Stomach (tissue), 9 donors: Measurements from ENCODE around the gene RFX2. TPM values are rescaled to one million over a fixed set of nuclear protein-coding genes. Genes with fewer than 3 reads are reported as not detected.

Experiments
- DNase-seq, 2 donors: peaks; one replicate each; pipeline versions ENCODE4 v3.0.0 to v3.0.0-alpha.2; 2013 to 2019
- H3K27ac ChIP-seq, 5 donors: fragments of 200-600 bp in 4 of 5; sonication (generic) in 4 of 5; one replicate each; pipeline ENCODE4 v1.5.1; 2013 to 2019; ENCODE audit warnings: mild to moderate bottlenecking in 1 of 5, moderate library complexity in 1 of 5
- H3K27me3 ChIP-seq, 3 donors: fragments of 200-600 bp; sonication (generic); one replicate each; pipeline ENCODE4 v1.5.1; 2017 to 2019; ENCODE audit warnings: mixed run types in 1 of 3
- H3K36me3 ChIP-seq, 4 donors: fragments of 200-600 bp; sonication (generic); 1 replicate in 3 of 4; 2 replicates in 1 of 4; pipeline ENCODE4 v1.5.1; 2016 to 2019
- H3K4me1 ChIP-seq, 4 donors: fragments of 200-600 bp; sonication (generic); one replicate each; pipeline ENCODE4 v1.5.1; 2016 to 2019
- H3K4me3 ChIP-seq, 4 donors: fragments of 200-600 bp; sonication (generic) in 3 of 4; one replicate each; pipeline ENCODE4 v1.5.1; 2016 to 2019; ENCODE audit warnings: mild to moderate bottlenecking in 1 of 4
- H3K9me3 ChIP-seq, 4 donors: fragments of 200-600 bp; sonication (generic); one replicate each; pipeline ENCODE4 v1.5.1; 2016 to 2019
- EP300 ChIP-seq: sonication (generic); formaldehyde crosslinking; IDR thresholded peaks from one replicate; pipeline ENCODE4 v1.6.1; 2017; ENCODE audit warnings: antibody characterized with exemption
- POLR2A ChIP-seq, 4 donors: fragments of 450-650 bp; IDR thresholded peaks; one replicate each; pipeline ENCODE4 v1.6.1; 2016; ENCODE audit warnings: antibody characterized with exemption in 4 of 4, control low read depth in 2 of 4, mild to moderate bottlenecking in 1 of 4, moderate library complexity in 1 of 4
- POLR2AphosphoS5 ChIP-seq, 3 donors: sonication (generic); formaldehyde crosslinking; IDR thresholded peaks; one replicate each; pipeline ENCODE4 v1.6.1; 2016; ENCODE audit warnings: antibody characterized with exemption in 3 of 3
- WGBS, 5 donors: extraction: QIAGEN DNeasy Blood & Tissue Kit in 3 of 5; methylation state at CpG; one replicate each; pipeline versions ENCODE4 v1.1.5 to v1.1.7; 2013 to 2018; 5-methylcytosine and 5-hydroxymethylcytosine counted together
- intact Hi-C: fragments of 100-400 bp; cut with DNase I; formaldehyde crosslinking; loops from one replicate; pipeline ENCODE4 v1.15.1; 2023; ENCODE audit warnings: low total_unique reads
- polyA plus RNA-seq, 3 donors: library from polyadenylated mRNA; stranded (reverse); fragments of 200-250 nt; gene quantifications; one replicate each; pipeline ENCODE4 v1.2.3, GENCODE V29; 2013
- total RNA-seq, 5 donors: library from RNA; depleted of rRNA; stranded (reverse); fragments of >200 nt; gene quantifications; one replicate each; pipeline versions ENCODE4 v1.1.0 to v1.2.3, GENCODE V29; 2014 to 2016
- TF ChIP-seq, protein P1 (sequence below), 7 experiments: fragments of 450-650 bp in 4 of 7; fragments of 200-600 bp in 3 of 7; sonication (generic) in 3 of 7; IDR thresholded peaks; one replicate each; pipeline ENCODE4 v1.5.1; 2016 to 2019; ENCODE audit warnings: antibody characterized with exemption in 7 of 7, control low read depth in 2 of 7, mild to moderate bottlenecking in 1 of 7
- donor health status: healthy with polysubstance abuse.
- donor health status: Bipolar disorder and iron deficiency.
- donor health status: healthy.

The RFX2 gene
- total and polyA plus RNA-seq, 8 donors, result 1.2 to 123 (median 8.0) TPM

DNA sequence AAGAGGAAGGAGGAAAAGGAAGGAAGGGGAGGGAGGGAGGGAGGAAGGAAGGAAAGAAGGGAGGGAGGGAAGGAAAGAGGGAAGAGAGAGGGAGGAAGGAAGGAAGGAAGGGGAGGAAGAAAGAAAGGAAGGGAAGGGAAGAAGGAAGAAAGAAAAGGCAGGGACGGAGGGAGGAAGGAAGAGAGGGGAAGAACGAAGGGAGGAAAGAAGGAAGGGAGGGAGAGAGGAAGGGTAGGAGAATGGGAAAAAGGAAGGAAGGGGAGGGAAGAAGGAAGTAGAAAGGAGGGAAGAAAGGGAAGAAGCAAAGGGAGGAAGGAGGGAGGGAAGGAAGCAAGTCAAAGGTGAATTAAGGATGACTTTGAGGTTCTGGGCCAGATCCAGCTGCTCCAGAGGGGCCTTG, 28.2 kb upstream of the RFX2 start:
- H3K9me3 ChIP-seq, result no peaks in the 10 kb centered on the region
- 67 to 79% (median 71%) methylated on average over 1 to 2 of the region's 2 CpGs for WGBS, 5 donors
- no peak for DNase-seq
- no peaks in the 10 kb centered on the region for H3K4me1 ChIP-seq
- H3K27ac ChIP-seq, result no peak overlapping the region
- H3K4me3 ChIP-seq, result no peak overlapping the region
- H3K36me3 ChIP-seq, result no peaks in the 10 kb centered on the region
- TF ChIP-seq POLR2A (IDR thresholded peaks at IDR 0.05) (no peak), EP300 (no peak), POLR2AphosphoS5 (IDR thresholded peaks at IDR 0.05) (no peak)
- TF ChIP-seq, protein P1, sequence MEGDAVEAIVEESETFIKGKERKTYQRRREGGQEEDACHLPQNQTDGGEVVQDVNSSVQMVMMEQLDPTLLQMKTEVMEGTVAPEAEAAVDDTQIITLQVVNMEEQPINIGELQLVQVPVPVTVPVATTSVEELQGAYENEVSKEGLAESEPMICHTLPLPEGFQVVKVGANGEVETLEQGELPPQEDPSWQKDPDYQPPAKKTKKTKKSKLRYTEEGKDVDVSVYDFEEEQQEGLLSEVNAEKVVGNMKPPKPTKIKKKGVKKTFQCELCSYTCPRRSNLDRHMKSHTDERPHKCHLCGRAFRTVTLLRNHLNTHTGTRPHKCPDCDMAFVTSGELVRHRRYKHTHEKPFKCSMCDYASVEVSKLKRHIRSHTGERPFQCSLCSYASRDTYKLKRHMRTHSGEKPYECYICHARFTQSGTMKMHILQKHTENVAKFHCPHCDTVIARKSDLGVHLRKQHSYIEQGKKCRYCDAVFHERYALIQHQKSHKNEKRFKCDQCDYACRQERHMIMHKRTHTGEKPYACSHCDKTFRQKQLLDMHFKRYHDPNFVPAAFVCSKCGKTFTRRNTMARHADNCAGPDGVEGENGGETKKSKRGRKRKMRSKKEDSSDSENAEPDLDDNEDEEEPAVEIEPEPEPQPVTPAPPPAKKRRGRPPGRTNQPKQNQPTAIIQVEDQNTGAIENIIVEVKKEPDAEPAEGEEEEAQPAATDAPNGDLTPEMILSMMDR (IDR thresholded peaks at IDR 0.05), result no peak
- peaks cover 0 to 8% (median 0%) of the 10 kb centered on the region in 3 donors for H3K27me3 ChIP-seq
- intact Hi-C loops, result no loop called here

DNA sequence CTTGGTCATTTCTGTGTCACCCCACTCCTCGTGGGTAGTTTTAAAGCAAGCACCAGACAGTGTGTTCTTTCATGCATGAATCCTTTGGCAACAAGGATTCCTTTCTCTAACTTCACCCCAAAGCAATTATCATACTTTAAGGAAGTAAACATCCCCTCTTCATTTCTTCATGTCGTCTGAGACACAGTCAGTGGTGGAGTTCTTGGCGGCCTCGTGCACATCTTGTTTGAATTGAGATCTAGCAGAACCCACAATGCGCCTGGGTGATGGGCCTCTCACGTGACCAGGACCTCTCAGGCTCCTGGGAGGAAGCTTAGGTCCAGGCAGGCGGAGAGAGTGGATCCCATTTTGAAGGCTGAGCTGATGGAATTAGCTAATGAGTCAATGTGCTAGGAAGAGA, 27.8 kb upstream of the RFX2 start:
- peaks cover 0 to 8% (median 0%) of the 10 kb centered on the region in 3 donors for H3K27me3 ChIP-seq
- no peaks in the 10 kb centered on the region for H3K9me3 ChIP-seq
- H3K4me1 ChIP-seq, result no peaks in the 10 kb centered on the region
- H3K27ac ChIP-seq, result no peak overlapping the region
- DNase-seq, result no peak
- WGBS, 5 donors, result 45 to 54% (median 48%) methylated on average over 7 of the region's 7 CpGs
- intact Hi-C loops, result no loop called here
- H3K4me3 ChIP-seq, result no peak overlapping the region
- TF ChIP-seq, protein P1 (IDR thresholded peaks at IDR 0.05), result no peak
- TF ChIP-seq POLR2AphosphoS5 (IDR thresholded peaks at IDR 0.05) (no peak), EP300 (no peak), POLR2A (IDR thresholded peaks at IDR 0.05) (no peak)
- no peaks in the 10 kb centered on the region for H3K36me3 ChIP-seq

DNA sequence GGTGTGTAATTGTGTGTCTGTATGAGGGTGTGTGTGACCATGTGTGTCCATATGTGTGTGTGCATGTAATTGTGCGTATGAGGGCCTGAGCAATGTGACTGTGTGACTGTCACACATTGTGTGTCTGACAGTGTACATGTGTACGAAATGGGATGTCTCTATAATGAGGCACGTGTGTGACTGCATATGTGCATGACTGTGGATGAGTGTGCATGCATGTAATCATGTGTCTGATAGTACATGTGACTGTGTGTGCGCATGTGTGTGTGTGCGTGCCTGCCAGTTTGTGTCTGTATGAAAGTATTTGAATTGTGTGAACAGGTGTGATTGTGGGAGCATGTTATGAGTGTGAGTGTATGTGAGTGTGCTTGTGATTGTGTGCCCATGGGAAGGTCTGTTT, 22.9 kb upstream of the RFX2 start:
- no peaks in the 10 kb centered on the region for H3K36me3 ChIP-seq
- no peak overlapping the region for H3K4me3 ChIP-seq
- no peak for DNase-seq
- H3K9me3 ChIP-seq, result peaks cover 0 to under 1% (median 0%) of the 10 kb centered on the region in 4 donors
- H3K27ac ChIP-seq, result no peak overlapping the region
- TF ChIP-seq POLR2AphosphoS5 (IDR thresholded peaks at IDR 0.05), result no peak
- no peak for TF ChIP-seq POLR2A (IDR thresholded peaks at IDR 0.05)
- no peak for TF ChIP-seq EP300
- TF ChIP-seq, protein P1 (IDR thresholded peaks at IDR 0.05), result no peak
- peaks cover 0 to 8% (median 0%) of the 10 kb centered on the region in 3 donors for H3K27me3 ChIP-seq
- intact Hi-C loops, result no loop called here
- no peaks in the 10 kb centered on the region for H3K4me1 ChIP-seq
- 92 to 94% (median 93%) methylated on average over 5 of the region's 5 CpGs for WGBS, 5 donors

DNA sequence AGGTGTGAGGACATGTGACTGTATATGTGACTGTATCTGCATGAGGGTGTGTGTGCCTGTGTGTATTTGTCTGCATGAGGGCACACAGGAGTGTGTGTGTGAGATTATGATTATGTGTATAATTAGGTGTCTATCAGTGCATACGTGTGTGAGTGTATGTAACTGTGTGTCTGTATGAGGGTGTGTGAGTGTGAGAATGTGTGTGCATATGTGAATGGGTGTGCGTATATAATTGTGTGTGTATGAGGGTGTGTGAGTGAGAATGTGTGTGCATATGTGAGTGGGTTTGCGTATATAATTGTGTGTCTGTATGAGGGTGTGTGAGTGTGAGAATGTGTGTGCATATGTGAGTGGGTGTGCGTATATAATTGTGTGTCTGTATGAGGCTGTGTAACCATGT, 22.2 kb upstream of the RFX2 start:
- intact Hi-C loops, result no loop called here
- no peaks in the 10 kb centered on the region for H3K36me3 ChIP-seq
- TF ChIP-seq POLR2AphosphoS5 (IDR thresholded peaks at IDR 0.05) (no peak), POLR2A (IDR thresholded peaks at IDR 0.05) (no peak), EP300 (no peak)
- TF ChIP-seq, protein P1 (IDR thresholded peaks at IDR 0.05), result no peak
- H3K27ac ChIP-seq, result no peak overlapping the region
- 75 to 97% (median 94%) methylated on average over 4 of the region's 4 CpGs for WGBS, 5 donors
- no peak overlapping the region for H3K4me3 ChIP-seq
- DNase-seq, result no peak
- H3K9me3 ChIP-seq, result peaks cover 0 to 7% (median 0%) of the 10 kb centered on the region in 4 donors
- no peaks in the 10 kb centered on the region for H3K4me1 ChIP-seq
- H3K27me3 ChIP-seq, result peaks cover 0 to 8% (median 0%) of the 10 kb centered on the region in 3 donors
